Suprapubic skin (tissue), 4 donors: ENCODE measurements around the gene EEF1AKMT3.

Source experiments
- CTCF ChIP-seq, 2 donors: fragments of 200-600 bp in 1 of 2; fragments of 450-650 bp in 1 of 2; sonication (generic) in 1 of 2; IDR thresholded peaks; one replicate each; pipeline ENCODE4 v1.5.1; 2016 to 2019; ENCODE audit warnings: antibody characterized with exemption in 2 of 2, mild to moderate bottlenecking in 1 of 2, moderate library complexity in 1 of 2
- EP300 ChIP-seq: sonication (generic); formaldehyde crosslinking; IDR thresholded peaks from one replicate; pipeline ENCODE4 v1.6.1; 2017; ENCODE audit warnings: antibody characterized with exemption
- POLR2A ChIP-seq, 2 donors: fragments of 450-650 bp; IDR thresholded peaks; one replicate each; pipeline ENCODE4 v1.6.1; 2017; ENCODE audit warnings: antibody characterized with exemption in 2 of 2, mild to moderate bottlenecking in 2 of 2, moderate library complexity in 2 of 2
- POLR2AphosphoS5 ChIP-seq, 3 donors: sonication (generic); formaldehyde crosslinking; IDR thresholded peaks; one replicate each; pipeline ENCODE4 v1.6.1; 2017; ENCODE audit warnings: antibody characterized with exemption in 3 of 3

GRCh38 chr12:57725851-57726150 is 46.6 kb upstream of the EEF1AKMT3 start:
- no peak for TF ChIP-seq CTCF (IDR thresholded peaks at IDR 0.05)
- TF ChIP-seq POLR2A (IDR thresholded peaks at IDR 0.05) = no peak
- TF ChIP-seq EP300 = no peak
- no peak for TF ChIP-seq POLR2AphosphoS5 (IDR thresholded peaks at IDR 0.05)
